ENCODE data around the gene CNTNAP2. TPM values are rescaled to one million over a fixed set of nuclear protein-coding genes. Genes with fewer than 3 reads are reported as not detected.

CNTNAP2 gene
- total RNA-seq, 1 experiment from 2014 or later, result 64.5 TPM

GRCh38 chr7:147997636-147998035, 1881.0 kb downstream of the CNTNAP2 start:
- peaks cover 11% of the 10 kb centered on the region for H3K27me3 Mint-ChIP-seq (ENCODE audit: low read depth)
- Histone ChIP-seq H2BK20ac (ENCODE audit: low read depth, low read length, poor library complexity, severe bottlenecking) (no peak overlapping the region), H3K18ac (ENCODE audit: insufficient read length, low read depth, low read length) (no peak overlapping the region), H3K9ac (ENCODE audit: extremely low read depth, insufficient read length, low read length) (no peak overlapping the region), H4K20me1 (ENCODE audit: control insufficient read depth, insufficient read depth, insufficient read length) (no peaks in the 10 kb centered on the region), H4K91ac (ENCODE audit: insufficient read length, low read depth, low read length) (no peak overlapping the region), H2AFZ (ENCODE audit: low read length) (no peak overlapping the region), H3K23ac (ENCODE audit: insufficient read length, low read depth, low read length) (no peak overlapping the region), H4K5ac (ENCODE audit: insufficient read length, low read depth, low read length) (no peak overlapping the region), H3K79me1 (ENCODE audit: insufficient read depth, low read depth, low read length, poor library complexity, severe bottlenecking) (no peaks in the 10 kb centered on the region), H3K79me2 (ENCODE audit: insufficient read depth, low read length) (no peaks in the 10 kb centered on the region), H3K9me3 (ENCODE audit: control insufficient read depth, low read depth, low read length) (no peaks in the 10 kb centered on the region), H2BK12ac (ENCODE audit: insufficient read length, low read depth, low read length) (no peak overlapping the region), H3K27me3 (ENCODE audit: insufficient read depth, low read length) (no peaks in the 10 kb centered on the region), H3K4me1 (ENCODE audit: insufficient read depth, low read length) (no peaks in the 10 kb centered on the region; the same call in 1 of the 2 replicates), H2AK5ac (ENCODE audit: insufficient read length, low read length) (no peak overlapping the region), H3K4ac (ENCODE audit: low read depth, low read length) (no peak overlapping the region), H3K56ac (ENCODE audit: insufficient read length, low read depth, low read length) (no peak overlapping the region), H3K14ac (ENCODE audit: insufficient read depth, low read length) (no peak overlapping the region), H2BK120ac (ENCODE audit: low read depth, low read length, poor library complexity, severe bottlenecking) (no peak overlapping the region), H2BK15ac (ENCODE audit: low read depth, low read length) (no peak overlapping the region), H3T11ph (ENCODE audit: low read length) (no peak overlapping the region), H3K23me2 (ENCODE audit: insufficient read length, low read depth, low read length, poor library complexity, severe bottlenecking) (no peaks in the 10 kb centered on the region), H3K27ac (ENCODE audit: insufficient read length, low read depth, low read length) (no peak overlapping the region), H4K8ac (replicated peaks; ENCODE audit: insufficient read length, low read depth, low read length) (no peak overlapping the region), H2BK5ac (ENCODE audit: insufficient read length, low read length) (no peak overlapping the region), H3K4me2 (ENCODE audit: insufficient read depth, insufficient read length, low read length) (no peak overlapping the region)
- H3K4me1 Mint-ChIP-seq, result peaks cover 22 to 24% of the 10 kb centered on the region in 2 experiments
- no peak for DNase-seq
- peaks cover 0 to 9% (median 0%) of the 10 kb centered on the region in 3 experiments; a peak in 2 of 7 replicates for H3K36me3 Mint-ChIP-seq (ENCODE audit: insufficient read depth in 1 of 3, low read depth in 3 of 3)
- no peak overlapping the region for H3K4me3 Mint-ChIP-seq
- H3K27ac Mint-ChIP-seq, result peak overlapping the region in 1 of 3 experiments; percentile 34; a peak in 1 of 7 replicates
- peaks cover 4 to 12% of the 10 kb centered on the region in 2 experiments; a peak in 3 of 5 replicates for H3K9me3 Mint-ChIP-seq
- no CpG with 5 or more reads among the region's 10 CpGs for WGBS (ENCODE audit: extremely low coverage, insufficient read length, low lambda C conversion rate)
- TF ChIP-seq, protein P1, sequence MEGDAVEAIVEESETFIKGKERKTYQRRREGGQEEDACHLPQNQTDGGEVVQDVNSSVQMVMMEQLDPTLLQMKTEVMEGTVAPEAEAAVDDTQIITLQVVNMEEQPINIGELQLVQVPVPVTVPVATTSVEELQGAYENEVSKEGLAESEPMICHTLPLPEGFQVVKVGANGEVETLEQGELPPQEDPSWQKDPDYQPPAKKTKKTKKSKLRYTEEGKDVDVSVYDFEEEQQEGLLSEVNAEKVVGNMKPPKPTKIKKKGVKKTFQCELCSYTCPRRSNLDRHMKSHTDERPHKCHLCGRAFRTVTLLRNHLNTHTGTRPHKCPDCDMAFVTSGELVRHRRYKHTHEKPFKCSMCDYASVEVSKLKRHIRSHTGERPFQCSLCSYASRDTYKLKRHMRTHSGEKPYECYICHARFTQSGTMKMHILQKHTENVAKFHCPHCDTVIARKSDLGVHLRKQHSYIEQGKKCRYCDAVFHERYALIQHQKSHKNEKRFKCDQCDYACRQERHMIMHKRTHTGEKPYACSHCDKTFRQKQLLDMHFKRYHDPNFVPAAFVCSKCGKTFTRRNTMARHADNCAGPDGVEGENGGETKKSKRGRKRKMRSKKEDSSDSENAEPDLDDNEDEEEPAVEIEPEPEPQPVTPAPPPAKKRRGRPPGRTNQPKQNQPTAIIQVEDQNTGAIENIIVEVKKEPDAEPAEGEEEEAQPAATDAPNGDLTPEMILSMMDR (conservative IDR thresholded peaks at IDR 0.05), result no peak
